HG02981 (cell line): ENCODE measurements around the gene MGA.
A peak's percentile ranks its signal among the peaks of the same experiment; 100 is the strongest.
"Not testable (repeated sequence)": the region's sequence is repeated elsewhere in the genome, so short reads cannot be mapped to it uniquely, and the experiment has no call there.

Experiments used
- ATAC-seq: cut with Tn5 transposase; IDR thresholded peaks from one replicate; pipeline ENCODE4 v1.9.1; 2021; ENCODE audit warnings: mild to moderate bottlenecking, moderate library complexity; ENCODE audit not compliant: unreplicated experiment

MGA gene

GRCh38 chr15:41703120-41703519 is 42.9 kb downstream of the MGA start:
- ATAC-seq = no peak

GRCh38 chr15:41713047-41713446 is 52.8 kb downstream of the MGA start:
- ATAC-seq = no peak

GRCh38 chr15:41714291-41714690 is 54.1 kb downstream of the MGA start:
- no peak for ATAC-seq

- ATAC-seq = no peak
These were observed 56.7 kb downstream of the MGA start for GRCh38 chr15:41716864-41717263.

DNA sequence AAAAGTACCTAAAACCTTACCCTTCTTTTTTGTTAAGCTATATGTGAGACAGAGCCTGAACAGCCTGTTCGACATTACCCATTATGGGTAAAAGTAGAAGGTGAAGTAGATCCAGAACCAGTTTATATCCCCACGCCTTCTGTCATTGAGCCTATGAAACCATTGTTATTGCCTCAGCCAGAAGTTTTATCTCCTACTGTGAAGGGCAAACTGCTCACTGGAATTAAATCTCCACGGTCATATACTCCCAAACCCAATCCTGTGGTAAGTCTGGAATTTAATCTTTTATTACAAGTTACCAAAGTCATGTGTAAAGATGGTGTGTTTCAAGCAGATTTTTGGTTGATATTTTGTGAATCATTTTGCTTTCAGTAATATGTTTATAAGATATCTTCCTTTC is 66.9 kb downstream of the MGA start:
- no peak for ATAC-seq

DNA sequence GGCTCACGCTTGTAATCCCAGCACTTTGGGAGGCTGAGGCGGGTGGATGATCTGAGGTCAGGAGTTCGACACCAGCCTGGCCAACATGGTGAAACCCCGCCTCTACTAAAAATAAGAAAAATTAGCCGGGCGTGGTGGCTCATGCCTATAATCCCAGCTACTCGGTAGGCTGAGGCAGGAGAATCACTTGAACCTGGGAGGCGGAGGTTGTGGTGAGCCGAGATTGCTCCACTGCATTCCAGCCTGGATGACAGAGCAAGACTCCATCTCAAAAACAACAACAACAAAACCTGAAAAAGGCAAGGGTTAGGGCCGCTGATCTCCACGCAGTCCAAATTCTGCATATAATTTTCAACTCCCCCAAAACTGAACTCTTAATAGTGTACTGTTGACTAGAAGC is 67.9 kb downstream of the MGA start:
- not testable (repeated sequence) for ATAC-seq

DNA sequence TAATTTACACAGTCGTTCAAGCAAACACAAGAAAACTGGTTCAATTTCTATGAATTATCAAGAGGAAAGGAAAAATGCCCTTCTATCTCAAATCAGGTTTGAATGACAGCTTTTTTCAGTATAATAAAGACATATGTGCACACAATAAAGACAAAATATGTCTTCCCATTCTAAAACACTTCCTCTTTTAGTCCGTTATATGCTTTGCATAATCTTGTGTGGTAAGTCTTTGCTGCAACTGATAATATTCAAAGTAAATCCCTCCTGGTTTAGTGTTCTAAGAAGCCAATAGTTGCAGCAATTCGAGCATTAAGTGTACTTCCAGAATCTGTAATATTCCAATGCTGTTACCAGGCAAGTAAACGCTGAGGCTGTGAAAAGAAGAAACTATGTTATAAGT is 70.3 kb downstream of the MGA start:
- no peak for ATAC-seq

DNA sequence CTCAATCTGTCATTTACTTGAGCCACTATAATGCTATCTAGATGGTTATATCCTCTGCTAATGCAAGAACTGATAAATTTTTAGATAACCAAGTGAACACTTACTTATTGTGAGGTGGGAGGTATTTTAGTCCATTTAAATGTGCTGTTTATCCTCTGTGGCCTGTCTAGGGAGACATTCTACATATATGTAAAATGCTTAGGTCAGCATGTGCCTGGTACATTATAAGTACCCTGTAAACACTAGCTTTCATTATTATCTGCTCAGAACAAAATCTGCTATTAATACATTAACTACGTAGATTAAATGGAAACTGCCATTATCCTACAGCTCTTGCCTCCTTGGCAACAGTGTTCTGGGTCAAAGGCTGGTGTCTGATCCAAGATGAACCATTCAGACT is 72.3 kb downstream of the MGA start:
- no peak for ATAC-seq

DNA sequence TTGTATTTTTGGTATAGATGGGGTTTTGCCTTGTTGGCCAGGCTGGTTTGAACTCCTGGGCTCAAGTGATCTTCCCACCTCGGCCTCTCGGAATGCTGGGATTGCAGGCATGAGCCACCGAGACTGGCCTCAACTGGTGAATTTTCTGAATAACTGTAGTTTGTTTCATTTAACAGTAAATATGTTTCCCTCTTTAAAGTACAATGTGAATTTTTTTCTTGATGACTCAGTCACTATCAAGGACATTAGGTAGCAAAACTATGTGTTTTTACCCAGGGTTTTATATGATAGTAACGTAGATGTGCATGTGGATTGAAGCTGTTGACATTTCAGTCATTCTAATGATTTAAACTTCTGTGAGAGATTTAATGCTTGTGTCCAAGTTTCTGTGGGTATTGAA is 73.9 kb downstream of the MGA start:
- ATAC-seq = no peak

DNA sequence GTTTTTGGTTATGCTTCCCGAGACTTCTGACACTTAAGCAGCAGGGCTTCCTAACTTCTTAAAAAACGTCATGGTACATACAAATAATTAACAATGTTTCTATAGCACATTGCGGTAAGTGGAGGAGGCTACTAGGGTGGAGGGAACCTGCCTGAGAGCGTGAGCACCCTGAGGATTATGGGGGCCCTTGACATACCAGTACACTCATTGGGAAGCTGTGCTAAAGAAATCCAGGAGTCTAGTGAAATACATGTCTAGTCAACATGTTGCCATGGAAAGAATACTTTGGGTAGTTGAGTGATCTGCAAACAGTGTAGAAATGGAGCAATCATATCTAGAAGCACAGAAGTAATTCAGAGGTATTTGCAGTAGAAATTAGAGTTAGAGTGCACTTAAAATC is 74.8 kb downstream of the MGA start:
- no peak for ATAC-seq

- not testable (repeated sequence) for ATAC-seq
These were observed 75.3 kb downstream of the MGA start for GRCh38 chr15:41735492-41735891.

GRCh38 chr15:41746802-41747201 is 86.6 kb downstream of the MGA start:
- no peak for ATAC-seq

- ATAC-seq = no peak
These were observed 96.0 kb downstream of the MGA start for GRCh38 chr15:41756198-41756597.

GRCh38 chr15:41772720-41773331 is 112.6 kb downstream of the MGA start:
- no peak for ATAC-seq

- ATAC-seq = no peak
These were observed 113.1 kb downstream of the MGA start for GRCh38 chr15:41773332-41773728.

DNA sequence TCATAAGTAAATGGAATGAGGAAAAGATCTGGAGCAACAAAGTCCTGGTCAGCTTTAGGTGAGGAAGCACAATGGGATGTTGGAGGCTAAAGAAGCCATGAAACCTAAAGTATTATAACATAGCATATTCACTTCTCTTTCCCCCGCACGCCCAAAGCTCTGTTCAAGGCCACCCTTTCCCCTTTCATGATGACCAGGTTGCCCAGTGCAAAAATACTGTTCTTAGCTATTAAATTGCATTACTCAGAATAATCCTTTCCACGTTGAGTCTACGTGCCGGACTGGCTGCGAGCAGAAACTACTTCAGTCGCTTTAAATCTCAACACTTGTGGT is 113.5 kb downstream of the MGA start:
- no peak for ATAC-seq

DNA sequence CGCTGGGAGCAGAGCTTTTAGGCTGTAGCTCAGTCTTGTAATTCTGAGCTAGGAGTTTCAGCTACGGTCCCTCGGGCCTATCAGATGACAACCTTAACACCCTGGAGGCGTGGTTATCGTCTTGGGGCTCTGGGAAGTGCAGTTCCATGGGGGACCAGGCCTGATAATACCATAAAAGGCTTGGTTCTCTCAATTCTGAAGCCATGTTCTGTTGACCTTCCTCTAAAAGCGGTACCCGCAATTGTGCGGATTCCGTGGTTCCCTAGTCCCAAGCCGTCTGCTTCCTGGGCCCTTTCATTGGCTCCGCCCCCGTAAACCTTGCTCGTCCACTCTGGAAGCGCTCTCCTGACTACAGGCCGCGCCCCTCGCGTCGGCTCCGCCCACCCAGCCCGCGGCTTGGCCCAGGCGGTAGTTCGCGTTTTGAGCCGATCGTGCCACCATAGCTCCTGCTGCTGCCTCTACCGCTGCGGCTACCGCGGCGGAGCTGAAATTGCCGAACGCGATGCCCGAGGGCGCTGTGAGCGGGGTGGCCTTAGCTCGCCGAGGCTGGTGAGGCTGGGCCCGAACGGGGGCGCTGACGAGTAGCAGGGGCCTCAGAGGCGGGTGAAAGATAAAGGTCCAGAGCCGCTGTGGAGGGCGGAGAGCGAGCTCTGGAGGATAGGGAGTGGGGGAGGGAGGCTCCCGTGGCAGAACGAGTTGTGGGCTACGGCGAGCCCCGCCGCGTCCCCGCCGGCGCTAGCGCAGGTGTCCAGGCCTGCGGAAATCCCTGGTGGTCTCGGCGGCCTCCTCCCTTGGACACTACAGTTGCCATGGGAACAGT is 114.1 kb downstream of the MGA start, which contains the start of gene MAPKBP1:
MAPKBP1 (plus strand) TSS at position 423 of the 820 bp plus-strand sequence. CDS start 792 bp downstream, outside the sequence.
- peak; percentile 79 for ATAC-seq

GRCh38 chr15:41774882-41775417 is 114.7 kb downstream of the MGA start:
- no peak for ATAC-seq

GRCh38 chr15:41775651-41776050 is 115.4 kb downstream of the MGA start:
- no peak for ATAC-seq

DNA sequence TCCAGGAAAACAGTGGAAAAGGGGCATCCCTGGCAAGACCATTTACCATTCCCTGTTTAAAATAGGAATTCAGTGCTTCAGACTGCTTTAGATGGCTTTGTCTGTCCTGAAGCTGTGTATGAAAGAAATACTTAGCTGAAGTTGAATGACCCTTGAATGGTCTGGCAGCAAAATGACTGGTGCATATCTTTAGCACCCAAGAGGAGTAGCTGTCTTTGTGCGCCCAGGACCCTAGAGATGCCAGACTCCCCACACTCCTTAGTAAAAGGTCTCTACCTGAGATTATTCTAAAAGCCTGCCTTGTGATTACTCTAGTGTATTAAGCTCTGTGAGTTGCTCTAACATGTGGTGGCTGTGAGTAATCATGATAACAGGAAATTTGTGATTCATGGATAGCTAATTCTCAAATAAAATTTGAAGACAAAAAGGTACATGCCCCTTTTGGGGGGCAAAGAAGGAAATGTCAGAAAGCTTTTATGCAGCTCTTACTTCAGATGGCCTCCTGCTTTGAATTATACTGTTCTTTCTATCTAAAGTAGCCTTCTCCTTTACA is 117.3 kb downstream of the MGA start:
- no peak for ATAC-seq

DNA sequence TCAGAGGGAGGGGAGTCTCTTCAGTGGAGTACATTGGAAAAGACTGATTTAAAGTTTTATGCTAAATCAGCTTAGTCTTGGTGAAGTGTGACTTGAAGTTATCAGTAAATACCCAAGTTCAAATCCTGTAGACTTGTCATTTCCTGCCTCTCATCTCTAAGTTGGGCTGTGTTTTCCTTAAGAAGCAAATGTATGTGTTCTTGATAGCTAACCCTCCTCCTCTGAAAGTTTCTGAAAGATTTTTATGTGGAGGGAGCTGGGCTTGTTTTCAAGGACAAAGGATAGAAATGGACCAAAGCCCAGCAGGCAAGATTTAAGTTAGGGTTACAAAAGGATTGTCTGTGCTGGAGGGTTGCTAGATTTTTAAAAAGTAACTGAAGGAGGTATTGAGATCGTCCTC is 118.3 kb downstream of the MGA start:
- no peak for ATAC-seq

DNA sequence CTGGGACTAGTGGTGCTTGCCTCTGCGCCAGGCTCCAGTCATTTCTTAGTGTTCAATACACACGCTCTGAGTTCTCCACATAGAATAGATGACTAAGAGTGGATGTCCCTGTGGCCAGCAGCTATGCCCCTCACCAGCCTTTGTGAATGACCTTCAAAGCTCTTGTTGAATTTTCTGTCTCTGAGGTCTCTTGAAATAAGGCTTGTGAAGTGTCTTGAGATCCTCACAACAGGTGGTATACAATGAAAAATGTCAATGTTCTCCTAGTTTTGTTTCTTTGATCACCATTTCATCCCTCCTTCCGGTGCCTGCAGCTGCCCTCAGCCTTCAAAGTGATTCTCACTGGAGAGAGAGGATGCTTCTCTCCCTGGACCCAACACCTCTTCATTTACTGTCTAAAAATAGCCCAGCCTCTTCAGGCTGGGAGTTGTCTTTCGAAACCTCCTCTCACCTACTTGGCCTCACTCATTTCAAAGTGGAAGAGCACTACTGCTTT is 119.5 kb downstream of the MGA start:
- no peak for ATAC-seq
